ENCODE data around the gene ERG. TPM values are rescaled to one million over a fixed set of nuclear protein-coding genes. Genes with fewer than 3 reads are reported as not detected.

The ERG gene
- polyA plus RNA-seq, 1 of the 3 experiments (the other 2 are of a cell fraction), result not detected

GRCh38 chr21:38402291-38402690, 96.0 kb downstream of the ERG start:
- 78% methylated on average over 11 of the region's 11 CpGs for WGBS (ENCODE audit: low lambda C conversion rate)
- Histone ChIP-seq H3K27me3 (ENCODE audit: insufficient read depth) (no peaks in the 10 kb centered on the region), H3K27ac (ENCODE audit: low read depth in 2 of 2, low read length in 1 of 2) (no peak overlapping the region)

GRCh38 chr21:38401191-38401926, 96.9 kb downstream of the ERG start:
- no peak for DNase-seq
- no peaks in the 10 kb centered on the region for H3K27me3 ChIP-seq (ENCODE audit: insufficient read depth)
- ChIA-PET POLR2A (no interaction called here), CTCF (interaction anchor here (0.9 kb wide), 1 partner anchor 737 kb away, joined by 4 read pairs; no protein-coding TSS in a partner anchor)
- H3K36me3 ChIP-seq (replicated peaks in 1 of 2; ENCODE audit: control insufficient read depth in 1 of 2, insufficient read depth in 2 of 2, low read length in 1 of 2), result no peaks in the 10 kb centered on the region
- H3K9me3 ChIP-seq, result no peaks in the 10 kb centered on the region
- H3F3A ChIP-seq (replicated peaks; ENCODE audit: insufficient read depth), result no peaks in the 10 kb centered on the region
- H4K20me1 ChIP-seq (ENCODE audit: insufficient read depth), result no peaks in the 10 kb centered on the region
- no peak overlapping the region for H3K27ac ChIP-seq (ENCODE audit: low read depth in 2 of 2, low read length in 1 of 2)
- H3K4me3 ChIP-seq (ENCODE audit: low read depth in 2 of 2, low read length in 1 of 2), result no peak overlapping the region
- H3K4me1 ChIP-seq (ENCODE audit: control insufficient read depth in 1 of 2, insufficient read depth in 2 of 2, low read depth in 1 of 2, low read length in 1 of 2), result no peaks in the 10 kb centered on the region
- H3K4me2 ChIP-seq, result no peak overlapping the region
- WGBS (ENCODE audit: low lambda C conversion rate), result 83% methylated on average over 12 of the region's 12 CpGs
- H3K9me2 ChIP-seq, result no peaks in the 10 kb centered on the region
- H2AFZ ChIP-seq (ENCODE audit: low read depth), result no peak overlapping the region
- no peaks in the 10 kb centered on the region for H3K79me2 ChIP-seq (ENCODE audit: insufficient read depth)
- H3K9ac ChIP-seq, result no peak overlapping the region
- TF ChIP-seq NFIC (IDR thresholded peaks at IDR 0.05; ENCODE audit: borderline replicate concordance) (no peak), FOSL2 (IDR thresholded peaks at IDR 0.05; ENCODE audit: borderline replicate concordance, low read depth) (no peak), ELF1 (IDR thresholded peaks at IDR 0.05) (no peak), RCOR1 (IDR thresholded peaks at IDR 0.05; ENCODE audit: low read length) (no peak), EP300 (IDR thresholded peaks at IDR 0.05; ENCODE audit: borderline replicate concordance in 1 of 2, low read depth in 1 of 2, low read length in 1 of 2) (no peak), IRF3 (IDR thresholded peaks at IDR 0.05; ENCODE audit: low read depth, low read length) (no peak), YY1 (IDR thresholded peaks at IDR 0.05; ENCODE audit: low read depth) (no peak), POLR2AphosphoS5 (IDR thresholded peaks at IDR 0.05; ENCODE audit: low read depth, low read length) (no peak), TCF12 (IDR thresholded peaks at IDR 0.05) (no peak), MEF2A (IDR thresholded peaks at IDR 0.05; ENCODE audit: borderline replicate concordance, low read depth) (no peak), NRF1 (IDR thresholded peaks at IDR 0.05; ENCODE audit: low read depth, low read length) (no peak), USF1 (IDR thresholded peaks at IDR 0.05; ENCODE audit: borderline replicate concordance, low read depth) (no peak), TAF1 (IDR thresholded peaks at IDR 0.05; ENCODE audit: borderline replicate concordance, low read depth, low read length) (no peak), RAD21 (IDR thresholded peaks at IDR 0.05; ENCODE audit: low read length) (no peak)
- TF ChIP-seq, protein P1, sequence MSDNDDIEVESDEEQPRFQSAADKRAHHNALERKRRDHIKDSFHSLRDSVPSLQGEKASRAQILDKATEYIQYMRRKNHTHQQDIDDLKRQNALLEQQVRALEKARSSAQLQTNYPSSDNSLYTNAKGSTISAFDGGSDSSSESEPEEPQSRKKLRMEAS (IDR thresholded peaks at IDR 0.05; ENCODE audit: low read depth), result no peak

More at GRCh38 chr21:38402291-38402690, 96.0 kb downstream of the ERG start:
- no peak for DNase-seq
- Histone ChIP-seq H3F3A (replicated peaks; ENCODE audit: insufficient read depth) (no peaks in the 10 kb centered on the region), H3K9me2 (no peaks in the 10 kb centered on the region), H3K4me3 (ENCODE audit: low read depth in 2 of 2, low read length in 1 of 2) (no peak overlapping the region), H3K36me3 (replicated peaks in 1 of 2; ENCODE audit: control insufficient read depth in 1 of 2, insufficient read depth in 2 of 2, low read length in 1 of 2) (no peaks in the 10 kb centered on the region), H3K4me2 (no peak overlapping the region), H3K9ac (no peak overlapping the region), H3K9me3 (no peaks in the 10 kb centered on the region), H3K79me2 (ENCODE audit: insufficient read depth) (no peaks in the 10 kb centered on the region), H2AFZ (ENCODE audit: low read depth) (no peak overlapping the region), H4K20me1 (ENCODE audit: insufficient read depth) (no peaks in the 10 kb centered on the region), H3K4me1 (ENCODE audit: control insufficient read depth in 1 of 2, insufficient read depth in 2 of 2, low read depth in 1 of 2, low read length in 1 of 2) (no peaks in the 10 kb centered on the region)
- POLR2A ChIA-PET, result no interaction called here
- TF ChIP-seq, protein P2, sequence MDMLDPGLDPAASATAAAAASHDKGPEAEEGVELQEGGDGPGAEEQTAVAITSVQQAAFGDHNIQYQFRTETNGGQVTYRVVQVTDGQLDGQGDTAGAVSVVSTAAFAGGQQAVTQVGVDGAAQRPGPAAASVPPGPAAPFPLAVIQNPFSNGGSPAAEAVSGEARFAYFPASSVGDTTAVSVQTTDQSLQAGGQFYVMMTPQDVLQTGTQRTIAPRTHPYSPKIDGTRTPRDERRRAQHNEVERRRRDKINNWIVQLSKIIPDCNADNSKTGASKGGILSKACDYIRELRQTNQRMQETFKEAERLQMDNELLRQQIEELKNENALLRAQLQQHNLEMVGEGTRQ (IDR thresholded peaks at IDR 0.05; ENCODE audit: borderline replicate concordance, low read depth, low read length), result no peak
- TF ChIP-seq MEF2A (IDR thresholded peaks at IDR 0.05; ENCODE audit: borderline replicate concordance, low read depth) (no peak), NFIC (IDR thresholded peaks at IDR 0.05; ENCODE audit: borderline replicate concordance) (no peak), YY1 (IDR thresholded peaks at IDR 0.05; ENCODE audit: low read depth) (no peak), JUND (IDR thresholded peaks at IDR 0.05) (no peak), SIN3A (IDR thresholded peaks at IDR 0.05; ENCODE audit: borderline replicate concordance, low read depth, low read length) (no peak), GABPA (IDR thresholded peaks at IDR 0.05; ENCODE audit: low read depth) (no peak), EZH2phosphoT487 (IDR thresholded peaks at IDR 0.05; ENCODE audit: borderline replicate concordance, low read depth) (no peak), EP300 (IDR thresholded peaks at IDR 0.05; ENCODE audit: borderline replicate concordance in 1 of 2, low read depth in 1 of 2, low read length in 1 of 2) (no peak), USF1 (IDR thresholded peaks at IDR 0.05; ENCODE audit: borderline replicate concordance, low read depth) (no peak), RCOR1 (IDR thresholded peaks at IDR 0.05; ENCODE audit: low read length) (no peak), ELF1 (IDR thresholded peaks at IDR 0.05) (no peak)
- TF ChIP-seq, protein P1 (IDR thresholded peaks at IDR 0.05; ENCODE audit: low read depth), result no peak
- CTCF ChIA-PET, result interaction anchor here (0.9 to 1.5 kb wide), 2 partner anchors 9 to 15 kb away, joined by 3 to 4 read pairs; no protein-coding TSS in a partner anchor
